CD14-positive monocyte (primary cell): ENCODE data around the gene DYRK1B. TPM values are rescaled to one million over a fixed set of nuclear protein-coding genes. Genes with fewer than 3 reads are reported as not detected.
"Not testable (repeated sequence)": the region's sequence is repeated elsewhere in the genome, so short reads cannot be mapped to it uniquely, and the experiment has no call there.

ENCODE experiments used
- DNase-seq, 3 donors: peaks; one replicate each; pipeline ENCODE4 v3.0.0-alpha.2; 2011 to 2022
- H2AFZ ChIP-seq: 2 replicates; pipeline ENCODE4 v1.6.0; 2012; ENCODE audit warnings: mild to moderate bottlenecking, low read depth, low read length, inconsistent platforms; ENCODE audit not compliant: insufficient read depth, poor library complexity, severe bottlenecking
- H3K27ac ChIP-seq, 2 donors: 1 replicate in 1 of 2; 2 replicates in 1 of 2; pipeline ENCODE4 v1.5.1; 2012 to 2013; ENCODE audit warnings: low read length in 2 of 2, control low read depth in 1 of 2, inconsistent platforms in 1 of 2, low read depth in 1 of 2, mild to moderate bottlenecking in 1 of 2
- H3K27me3 ChIP-seq, 2 donors: one replicate each; pipeline versions ENCODE4 v1.6.0 to v1.6.1; 2011 to 2013; ENCODE audit warnings: low read length in 2 of 2; ENCODE audit not compliant: control insufficient read depth in 2 of 2, insufficient read depth in 2 of 2
- H3K36me3 ChIP-seq, 2 donors: replicated peaks in 1 of 2; 1 replicate in 1 of 2; 2 replicates in 1 of 2; pipeline versions ENCODE4 v1.5.1 to v1.6.1; 2012 to 2013; ENCODE audit warnings: low read length in 2 of 2, control low read depth in 1 of 2, inconsistent platforms in 1 of 2, mild to moderate bottlenecking in 1 of 2; ENCODE audit not compliant: insufficient read depth in 2 of 2, control insufficient read depth in 1 of 2
- H3K4me1 ChIP-seq, 2 donors: 1 replicate in 1 of 2; 2 replicates in 1 of 2; pipeline versions ENCODE4 v1.5.1 to v1.6.1; 2012 to 2013; ENCODE audit warnings: low read length in 2 of 2, control low read depth in 1 of 2, inconsistent platforms in 1 of 2, mild to moderate bottlenecking in 1 of 2, moderate library complexity in 1 of 2; ENCODE audit not compliant: insufficient read depth in 2 of 2, control insufficient read depth in 1 of 2
- H3K4me2 ChIP-seq: replicated peaks from 2 replicates; pipeline ENCODE3; 2012; ENCODE audit warnings: low read length, moderate library complexity, mild to moderate bottlenecking; ENCODE audit not compliant: poor library complexity, severe bottlenecking; ENCODE audit errors: extremely low read depth
- H3K4me3 ChIP-seq, 3 experiments: fragments of 200-600 bp in 1 of 3; sonication (generic) in 1 of 3; replicated peaks in 1 of 3; 1 replicate in 2 of 3; 2 replicates in 1 of 3; pipeline ENCODE4 v1.5.1; 2011 to 2013; ENCODE audit warnings: low read length in 3 of 3, mild to moderate bottlenecking in 3 of 3, control low read depth in 2 of 3, low read depth in 2 of 3, inconsistent platforms in 1 of 3, moderate library complexity in 1 of 3
- H3K79me2 ChIP-seq: 2 replicates; pipeline ENCODE4 v1.6.0; 2012; ENCODE audit warnings: mild to moderate bottlenecking, control low read depth, inconsistent platforms, low read length, moderate library complexity; ENCODE audit not compliant: insufficient read depth
- H3K9ac ChIP-seq: 2 replicates; pipeline ENCODE4 v1.6.0; 2017; ENCODE audit warnings: low read length, mild to moderate bottlenecking; ENCODE audit not compliant: insufficient read depth, poor library complexity, severe bottlenecking
- H3K9me3 ChIP-seq, 2 donors: replicated peaks in 1 of 2; 1 replicate in 1 of 2; 2 replicates in 1 of 2; pipeline versions ENCODE4 v1.5.1 to v1.6.1; 2012 to 2013; ENCODE audit warnings: low read length in 2 of 2, control low read depth in 1 of 2; ENCODE audit not compliant: control insufficient read depth in 1 of 2, insufficient read depth in 1 of 2
- H4K20me1 ChIP-seq: 2 replicates; pipeline ENCODE4 v1.6.0; 2012; ENCODE audit warnings: mild to moderate bottlenecking, low read length, control low read depth, moderate library complexity; ENCODE audit not compliant: insufficient read depth
- H3K27ac Mint-ChIP-seq, 7 donors: one replicate each; pipeline ENCODE4 v1.8.0; 2020; ENCODE audit warnings: mild to moderate bottlenecking in 7 of 7, mixed read lengths in 7 of 7, moderate library complexity in 6 of 7, inconsistent platforms in 2 of 7
- H3K27me3 Mint-ChIP-seq, 3 donors: one replicate each; pipeline ENCODE4 v1.8.0; 2021 to 2022; ENCODE audit warnings: low read depth in 3 of 3, mild to moderate bottlenecking in 3 of 3, mixed read lengths in 3 of 3, moderate library complexity in 3 of 3, inconsistent platforms in 1 of 3
- H3K36me3 Mint-ChIP-seq, 2 donors: one replicate each; pipeline ENCODE4 v1.8.0; 2020; ENCODE audit warnings: mixed read lengths in 2 of 2, inconsistent platforms in 1 of 2, mild to moderate bottlenecking in 1 of 2
- H3K4me1 Mint-ChIP-seq: one replicate; pipeline ENCODE4 v1.8.0; 2020; ENCODE audit warnings: mild to moderate bottlenecking, mixed read lengths
- H3K4me3 Mint-ChIP-seq, 2 donors: one replicate each; pipeline ENCODE4 v1.8.0; 2020; ENCODE audit warnings: mild to moderate bottlenecking in 2 of 2, mixed read lengths in 2 of 2, moderate library complexity in 1 of 2
- H3K9me3 Mint-ChIP-seq, 7 donors: one replicate each; pipeline ENCODE4 v1.8.0; 2020 to 2022; ENCODE audit warnings: mixed read lengths in 7 of 7, mild to moderate bottlenecking in 6 of 7, moderate library complexity in 6 of 7, inconsistent platforms in 2 of 7
- CTCF ChIP-seq: fragments of 200-600 bp; IDR thresholded peaks from one replicate; pipeline ENCODE4 v1.8.0; 2022; ENCODE audit warnings: antibody characterized with exemption, mild to moderate bottlenecking
- WGBS: methylation state at CpG from one replicate; pipeline ENCODE4 v1.1.5; 2013; ENCODE audit warnings: missing lambda C conversion rate; ENCODE audit not compliant: insufficient coverage; 5-methylcytosine and 5-hydroxymethylcytosine counted together
- intact Hi-C, 2 donors: fragments of 100-400 bp; cut with micrococcal nuclease; formaldehyde crosslinking; loops; one replicate each; pipeline versions ENCODE4 v1.15.0 to v1.15.1; 2023
- polyA plus RNA-seq, 3 donors: library from polyadenylated mRNA; depleted of rRNA in 1 of 3; unstranded in 2 of 3; stranded (reverse) in 1 of 3; fragments of 300-500 nt in 2 of 3; fragments of >200 nt in 1 of 3; fragmentation: Illumina TruSeq in 2 of 3; gene quantifications; 1 replicate in 2 of 3; 2 replicates in 1 of 3; pipeline ENCODE4 v1.2.3, GENCODE V29; 2012 to 2021

The DYRK1B gene
- polyA plus RNA-seq, 3 donors = 4.2 to 13.6 (median 6.5) TPM

- H3K27ac Mint-ChIP-seq = no peak overlapping the region
- no peaks in the 10 kb centered on the region for H3K4me1 ChIP-seq
- H3K9me3 Mint-ChIP-seq = peaks cover 0 to 15% (median 0%) of the 10 kb centered on the region in 7 donors
- no peak overlapping the region for H3K4me3 ChIP-seq
- H3K4me1 Mint-ChIP-seq = no peaks in the 10 kb centered on the region
- intact Hi-C loops = no loop called here
- H2AFZ ChIP-seq = no peak overlapping the region
- no peaks in the 10 kb centered on the region for H3K9me3 ChIP-seq
- H3K27ac ChIP-seq = no peak overlapping the region
- H3K4me2 ChIP-seq = no peak overlapping the region
- no peaks in the 10 kb centered on the region for H3K36me3 ChIP-seq
- no peaks in the 10 kb centered on the region for H3K79me2 ChIP-seq
- H3K27me3 ChIP-seq = no peaks in the 10 kb centered on the region
- no peak for TF ChIP-seq CTCF
- no peak overlapping the region for H3K4me3 Mint-ChIP-seq
- H3K36me3 Mint-ChIP-seq = peaks cover 0 to 3% of the 10 kb centered on the region in 2 donors
- no CpG with 5 or more reads among the region's 4 CpGs for WGBS
- no peaks in the 10 kb centered on the region for H4K20me1 ChIP-seq
- no peak overlapping the region for H3K9ac ChIP-seq
- DNase-seq = no peak
- peaks cover 1 to 4% (median 2%) of the 10 kb centered on the region in 3 donors for H3K27me3 Mint-ChIP-seq
Observed at GRCh38 chr19:39810424-39810823, 23.5 kb downstream of the DYRK1B start.

- H3K9me3 Mint-ChIP-seq = peaks cover 0 to 15% (median 0%) of the 10 kb centered on the region in 7 donors
- H3K27me3 ChIP-seq = no peaks in the 10 kb centered on the region
- H3K36me3 ChIP-seq = no peaks in the 10 kb centered on the region
- DNase-seq = no peak
- H3K36me3 Mint-ChIP-seq = peaks cover 0 to 3% of the 10 kb centered on the region in 2 donors
- no peak for TF ChIP-seq CTCF
- no peak overlapping the region for H3K4me3 ChIP-seq
- no peaks in the 10 kb centered on the region for H3K4me1 ChIP-seq
- no peaks in the 10 kb centered on the region for H3K9me3 ChIP-seq
- intact Hi-C loops = no loop called here
- WGBS = 98% methylated on average over 4 of the region's 4 CpGs
- H3K4me3 Mint-ChIP-seq = no peak overlapping the region
- no peak overlapping the region for H2AFZ ChIP-seq
- H3K4me2 ChIP-seq = no peak overlapping the region
- no peak overlapping the region for H3K27ac Mint-ChIP-seq
- H4K20me1 ChIP-seq = no peaks in the 10 kb centered on the region
- no peak overlapping the region for H3K9ac ChIP-seq
- H3K27me3 Mint-ChIP-seq = peaks cover under 1 to 4% (median 3%) of the 10 kb centered on the region in 3 donors
- H3K79me2 ChIP-seq = no peaks in the 10 kb centered on the region
- H3K27ac ChIP-seq = no peak overlapping the region
- H3K4me1 Mint-ChIP-seq = no peaks in the 10 kb centered on the region
Observed at GRCh38 chr19:39809368-39809767, 24.6 kb downstream of the DYRK1B start.

- H3K4me1 Mint-ChIP-seq, H3K4me1 ChIP-seq, intact Hi-C loops, H3K27ac ChIP-seq, H3K36me3 Mint-ChIP-seq, H3K79me2 ChIP-seq, H3K36me3 ChIP-seq, H2AFZ ChIP-seq, H3K27me3 ChIP-seq, H4K20me1 ChIP-seq, H3K4me2 ChIP-seq, H3K27me3 Mint-ChIP-seq, H3K9me3 ChIP-seq, H3K9ac ChIP-seq, H3K4me3 ChIP-seq, DNase-seq: not testable (repeated sequence)
- Mint-ChIP-seq H3K27ac (peak overlapping the region in 1 of 7 donors; percentile 31), H3K4me3 (peak overlapping the region in 1 of 2 donors; percentile 10), H3K9me3 (peaks cover 0 to 15% (median 0%) of the 10 kb centered on the region in 7 donors)
- 79% methylated on average over 2 of the region's 7 CpGs for WGBS
Observed at GRCh38 chr19:39808688-39809087, 25.3 kb downstream of the DYRK1B start.
